ENCODE results near the gene CHIC2.

DNA sequence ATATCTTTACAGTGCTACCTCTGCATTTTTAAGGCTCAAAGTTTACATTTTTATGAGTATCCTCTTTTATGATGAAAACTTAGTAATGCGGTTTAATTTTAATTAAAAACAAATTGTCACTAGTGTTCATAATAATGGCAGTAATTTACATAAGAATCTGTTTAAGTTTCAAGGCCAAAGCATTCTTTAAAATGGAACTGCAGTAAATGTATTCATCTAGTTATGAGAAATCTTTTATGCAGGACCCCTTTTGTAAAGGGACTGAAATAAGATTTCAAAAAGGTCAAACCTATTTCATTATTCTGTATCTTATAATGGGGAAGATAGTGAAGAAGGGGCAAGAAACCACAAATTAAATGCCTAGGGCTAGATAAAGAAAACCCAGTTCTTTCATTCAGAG is 37.1 kb downstream of the CHIC2 start:
- TF ChIP-seq, protein P1, sequence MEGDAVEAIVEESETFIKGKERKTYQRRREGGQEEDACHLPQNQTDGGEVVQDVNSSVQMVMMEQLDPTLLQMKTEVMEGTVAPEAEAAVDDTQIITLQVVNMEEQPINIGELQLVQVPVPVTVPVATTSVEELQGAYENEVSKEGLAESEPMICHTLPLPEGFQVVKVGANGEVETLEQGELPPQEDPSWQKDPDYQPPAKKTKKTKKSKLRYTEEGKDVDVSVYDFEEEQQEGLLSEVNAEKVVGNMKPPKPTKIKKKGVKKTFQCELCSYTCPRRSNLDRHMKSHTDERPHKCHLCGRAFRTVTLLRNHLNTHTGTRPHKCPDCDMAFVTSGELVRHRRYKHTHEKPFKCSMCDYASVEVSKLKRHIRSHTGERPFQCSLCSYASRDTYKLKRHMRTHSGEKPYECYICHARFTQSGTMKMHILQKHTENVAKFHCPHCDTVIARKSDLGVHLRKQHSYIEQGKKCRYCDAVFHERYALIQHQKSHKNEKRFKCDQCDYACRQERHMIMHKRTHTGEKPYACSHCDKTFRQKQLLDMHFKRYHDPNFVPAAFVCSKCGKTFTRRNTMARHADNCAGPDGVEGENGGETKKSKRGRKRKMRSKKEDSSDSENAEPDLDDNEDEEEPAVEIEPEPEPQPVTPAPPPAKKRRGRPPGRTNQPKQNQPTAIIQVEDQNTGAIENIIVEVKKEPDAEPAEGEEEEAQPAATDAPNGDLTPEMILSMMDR (IDR thresholded peaks at IDR 0.05; ENCODE audit: low read length), result no peak
- TF ChIP-seq EZH2 (optimal IDR thresholded peaks at IDR 0.05; ENCODE audit: low read depth, low read length) (no peak), EZH2phosphoT487 (IDR thresholded peaks at IDR 0.05; ENCODE audit: low read length) (no peak)

Data from MM.1S (cell line).